Stimulated activated effector memory CD8-positive, alpha-beta T cell treated with anti-CD3 and anti-CD28 coated beads, Interleukin-12 subunit alpha, Interleukin-12 subunit beta, amount 100 ng/mL, for 72 hours (primary cell): ENCODE measurements around the gene GNG14.
"Not testable (repeated sequence)": the region's sequence is repeated elsewhere in the genome, so short reads cannot be mapped to it uniquely, and the experiment has no call there.

Experiments used
- ATAC-seq: fragments of 150-1000 bp; cut with Tn5 transposase; 2 replicates; pipeline ENCODE4 v1.10.0; 2021
- DNase-seq, 2 donors: peaks; one replicate each; pipeline ENCODE4 v3.0.0; 2021 to 2022; ENCODE audit warnings: low spot score in 2 of 2
- H3K27ac Mint-ChIP-seq: one replicate; pipeline ENCODE4 v1.8.0; 2022; ENCODE audit warnings: mild to moderate bottlenecking, mixed read lengths
- H3K36me3 Mint-ChIP-seq: one replicate; pipeline ENCODE4 v1.8.0; 2022; ENCODE audit warnings: mild to moderate bottlenecking, mixed read lengths
- H3K4me1 Mint-ChIP-seq: one replicate; pipeline ENCODE4 v1.8.0; 2022; ENCODE audit warnings: mixed read lengths
- H3K4me3 Mint-ChIP-seq: one replicate; pipeline ENCODE4 v1.8.0; 2022; ENCODE audit warnings: mild to moderate bottlenecking, mixed read lengths
- H3K9me3 Mint-ChIP-seq: one replicate; pipeline ENCODE4 v1.8.0; 2022; ENCODE audit warnings: mixed read lengths

Gene GNG14

GRCh38 chr19:12701596-12702282, 13.9 kb downstream of the GNG14 start:
- H3K4me1 Mint-ChIP-seq: peaks cover 8% of the 10 kb centered on the region
- peaks cover 89% of the 10 kb centered on the region for H3K36me3 Mint-ChIP-seq
- H3K4me3 Mint-ChIP-seq: no peak overlapping the region
- H3K9me3 Mint-ChIP-seq: no peaks in the 10 kb centered on the region
- no peak overlapping the region for H3K27ac Mint-ChIP-seq
- ATAC-seq: no peak
- DNase-seq: no peak

- H3K27ac Mint-ChIP-seq: no peak overlapping the region
- peak; percentile 43 for ATAC-seq
- DNase-seq: no peak
- H3K9me3 Mint-ChIP-seq: no peaks in the 10 kb centered on the region
- peaks cover 97% of the 10 kb centered on the region for H3K36me3 Mint-ChIP-seq
- no peak overlapping the region for H3K4me3 Mint-ChIP-seq
- H3K4me1 Mint-ChIP-seq: peaks cover 4% of the 10 kb centered on the region
These were observed 15.2 kb downstream of the GNG14 start for GRCh38 chr19:12703046-12703445.

- DNase-seq (no peak), ATAC-seq (no peak)
- Mint-ChIP-seq H3K4me1 (no peaks in the 10 kb centered on the region), H3K4me3 (no peak overlapping the region), H3K9me3 (no peaks in the 10 kb centered on the region), H3K27ac (no peak overlapping the region), H3K36me3 (peaks cover 100% of the 10 kb centered on the region)
These were observed 17.4 kb downstream of the GNG14 start for GRCh38 chr19:12705169-12705568.

GRCh38 chr19:12705654-12706331, 18.0 kb downstream of the GNG14 start:
- H3K36me3 Mint-ChIP-seq: peaks cover 100% of the 10 kb centered on the region
- no peaks in the 10 kb centered on the region for H3K4me1 Mint-ChIP-seq
- DNase-seq (no peak), ATAC-seq (no peak)
- no peaks in the 10 kb centered on the region for H3K9me3 Mint-ChIP-seq
- H3K4me3 Mint-ChIP-seq: no peak overlapping the region
- no peak overlapping the region for H3K27ac Mint-ChIP-seq

- no peak for ATAC-seq
- H3K27ac Mint-ChIP-seq: no peak overlapping the region
These were observed 18.5 kb downstream of the GNG14 start for GRCh38 chr19:12706332-12706718.

GRCh38 chr19:12708641-12709040, 20.8 kb downstream of the GNG14 start:
- H3K4me3 Mint-ChIP-seq: no peak overlapping the region
- H3K27ac Mint-ChIP-seq: no peak overlapping the region
- no peak for ATAC-seq

More at GRCh38 chr19:12706332-12706718, 18.5 kb downstream of the GNG14 start:
- Mint-ChIP-seq H3K36me3 (peaks cover 100% of the 10 kb centered on the region), H3K4me3 (no peak overlapping the region), H3K4me1 (no peaks in the 10 kb centered on the region), H3K9me3 (no peaks in the 10 kb centered on the region)
- no peak for DNase-seq

GRCh38 chr19:12711187-12711586, 23.4 kb downstream of the GNG14 start:
- ATAC-seq (no peak), DNase-seq (no peak)
- no peaks in the 10 kb centered on the region for H3K4me1 Mint-ChIP-seq
- no peak overlapping the region for H3K4me3 Mint-ChIP-seq
- no peaks in the 10 kb centered on the region for H3K9me3 Mint-ChIP-seq
- no peak overlapping the region for H3K27ac Mint-ChIP-seq
- peaks cover 100% of the 10 kb centered on the region for H3K36me3 Mint-ChIP-seq

More at GRCh38 chr19:12708641-12709040, 20.8 kb downstream of the GNG14 start:
- DNase-seq: no peak
- Mint-ChIP-seq H3K9me3 (no peaks in the 10 kb centered on the region), H3K36me3 (peaks cover 100% of the 10 kb centered on the region), H3K4me1 (no peaks in the 10 kb centered on the region)

- H3K4me3 Mint-ChIP-seq, ATAC-seq, DNase-seq, H3K9me3 Mint-ChIP-seq, H3K4me1 Mint-ChIP-seq, H3K27ac Mint-ChIP-seq: not testable (repeated sequence)
- peaks cover 100% of the 10 kb centered on the region for H3K36me3 Mint-ChIP-seq
These were observed 24.3 kb downstream of the GNG14 start for GRCh38 chr19:12712077-12712476.

GRCh38 chr19:12713304-12713703, 25.5 kb downstream of the GNG14 start:
- not testable (repeated sequence) for ATAC-seq, H3K4me3 Mint-ChIP-seq, H3K27ac Mint-ChIP-seq, DNase-seq, H3K9me3 Mint-ChIP-seq, H3K4me1 Mint-ChIP-seq
- peaks cover 100% of the 10 kb centered on the region for H3K36me3 Mint-ChIP-seq

GRCh38 chr19:12715102-12715501, 27.3 kb downstream of the GNG14 start:
- ATAC-seq (peak; percentile 8), DNase-seq (no peak)
- Mint-ChIP-seq H3K4me3 (no peak overlapping the region), H3K9me3 (no peaks in the 10 kb centered on the region), H3K4me1 (peaks cover 10% of the 10 kb centered on the region), H3K27ac (no peak overlapping the region), H3K36me3 (peaks cover 97% of the 10 kb centered on the region)

GRCh38 chr19:12715929-12716328, 28.1 kb downstream of the GNG14 start:
- no peak for DNase-seq
- Mint-ChIP-seq H3K4me1 (peaks cover 16% of the 10 kb centered on the region), H3K27ac (no peak overlapping the region), H3K9me3 (no peaks in the 10 kb centered on the region), H3K36me3 (peaks cover 97% of the 10 kb centered on the region), H3K4me3 (no peak overlapping the region)
- ATAC-seq: no peak

GRCh38 chr19:12720296-12720695, 32.5 kb downstream of the GNG14 start:
- peak overlapping the region; percentile 83 for H3K4me3 Mint-ChIP-seq
- no peak for ATAC-seq
- H3K27ac Mint-ChIP-seq: peak overlapping the region; percentile 97
- DNase-seq: no peak
- no peaks in the 10 kb centered on the region for H3K9me3 Mint-ChIP-seq
- peaks cover 87% of the 10 kb centered on the region for H3K36me3 Mint-ChIP-seq
- H3K4me1 Mint-ChIP-seq: peaks cover 44% of the 10 kb centered on the region

GRCh38 chr19:12720851-12721655, 33.3 kb downstream of the GNG14 start:
- H3K4me1 Mint-ChIP-seq: peaks cover 44% of the 10 kb centered on the region
- peak overlapping the region; percentile 97 for H3K27ac Mint-ChIP-seq
- no peaks in the 10 kb centered on the region for H3K9me3 Mint-ChIP-seq
- no peak for DNase-seq
- peaks cover 81% of the 10 kb centered on the region for H3K36me3 Mint-ChIP-seq
- no peak for ATAC-seq
- peak overlapping the region; percentile 83 for H3K4me3 Mint-ChIP-seq

- Mint-ChIP-seq H3K4me3 (peak overlapping the region; percentile 83), H3K36me3 (peaks cover 81% of the 10 kb centered on the region), H3K27ac (peak overlapping the region; percentile 97), H3K9me3 (no peaks in the 10 kb centered on the region), H3K4me1 (peaks cover 49% of the 10 kb centered on the region)
- DNase-seq: peak in 1 of 2 donors; percentile 77
- ATAC-seq: peak; percentile 50
These were observed 34.1 kb downstream of the GNG14 start for GRCh38 chr19:12721656-12722565.
